ENCODE data around the gene CTSK.

The CTSK gene

DNA sequence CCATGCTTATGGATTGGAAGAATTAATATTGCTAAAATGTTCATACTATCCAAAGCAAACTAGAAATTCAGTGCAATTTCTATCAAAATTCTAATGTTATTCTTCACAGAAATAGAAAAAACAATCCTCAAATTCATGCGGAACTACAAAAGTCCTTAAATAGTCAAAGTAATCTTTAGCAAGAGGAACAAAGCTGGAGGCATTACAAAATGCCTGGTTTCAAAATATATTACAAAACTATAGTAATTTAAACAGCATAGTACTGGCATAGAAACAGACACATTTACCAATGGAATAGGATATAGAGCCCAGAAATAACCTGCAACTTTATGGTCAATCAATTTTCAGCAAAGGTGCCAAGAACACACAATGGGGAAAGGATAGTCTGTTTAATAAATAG, 46.3 kb downstream of the CTSK start:
- DNase-seq (ENCODE audit: low read depth, low spot score) = no peak

DNA sequence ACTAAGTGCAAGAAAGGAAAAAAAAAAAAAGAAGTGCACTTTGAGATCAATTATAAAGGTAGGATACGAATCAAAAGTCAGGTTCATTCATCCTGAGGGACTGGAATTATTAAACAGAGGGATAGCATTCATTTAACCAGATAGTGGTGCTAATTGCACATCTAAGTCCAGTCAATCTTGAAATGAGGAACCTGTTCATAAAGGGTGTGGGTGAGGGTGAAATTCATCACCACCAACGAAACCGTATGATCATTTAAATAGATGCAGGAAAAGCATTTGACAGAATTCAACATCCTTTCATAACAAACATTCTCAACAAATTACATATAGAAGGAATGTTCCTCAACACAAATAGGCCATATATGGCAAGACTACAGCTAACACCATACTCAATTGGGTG, 48.0 kb downstream of the CTSK start:
- DNase-seq (ENCODE audit: low read depth, low spot score) = no peak

GRCh38 chr1:150753416-150753815, 54.6 kb downstream of the CTSK start:
- no peak for DNase-seq (ENCODE audit: low read depth, low spot score)

DNA sequence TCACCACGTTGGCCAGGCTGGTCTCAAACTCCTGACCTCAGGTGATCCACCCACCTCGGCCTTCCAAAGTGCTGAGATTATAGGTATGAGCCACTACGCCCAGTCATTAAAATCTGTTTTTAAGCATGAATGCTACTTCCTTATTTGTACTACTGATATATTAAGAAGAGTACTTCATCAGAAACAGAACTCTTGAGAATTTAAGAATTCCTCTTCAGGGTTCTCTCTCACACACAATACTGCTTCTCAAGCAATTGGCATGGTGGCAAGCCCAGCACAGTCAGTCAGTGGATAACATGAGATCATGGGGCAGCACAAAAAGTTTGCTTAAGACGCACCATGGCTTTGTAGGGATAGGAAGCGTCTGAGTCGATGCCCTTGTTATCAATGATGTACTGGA, 56.6 kb downstream of the CTSK start:
- no peak for DNase-seq (ENCODE audit: low read depth, low spot score)

- DNase-seq (ENCODE audit: low read depth, low spot score) = no peak
Measured at GRCh38 chr1:150749720-150750311, 58.2 kb downstream of the CTSK start.

- no peak for DNase-seq (ENCODE audit: low read depth, low spot score)
Measured at GRCh38 chr1:150748878-150749719, 59.0 kb downstream of the CTSK start.

Data from activated CD4-positive, CD25-positive, alpha-beta regulatory T cell treated with anti-CD3 and anti-CD28 coated beads, Interleukin-2, amount 50 U/mL, for 16 hours (primary cell).